GM21737 (cell line): ENCODE measurements around the gene KCNN3.

Experiments
- ATAC-seq: cut with Tn5 transposase; IDR thresholded peaks from one replicate; pipeline ENCODE4 v1.9.1; 2021; ENCODE audit warnings: mild to moderate bottlenecking, moderate library complexity; ENCODE audit not compliant: unreplicated experiment

The KCNN3 gene

GRCh38 chr1:154843636-154844296, 26.3 kb downstream of the KCNN3 start:
- peak; percentile 40 for ATAC-seq

GRCh38 chr1:154842635-154843034, 27.4 kb downstream of the KCNN3 start:
- ATAC-seq = no peak

- no peak for ATAC-seq
Observed at GRCh38 chr1:154841384-154841783, 28.7 kb downstream of the KCNN3 start.

- ATAC-seq = no peak
Observed at GRCh38 chr1:154840269-154841176, 29.6 kb downstream of the KCNN3 start.

- no peak for ATAC-seq
Observed at GRCh38 chr1:154839691-154840090, 30.4 kb downstream of the KCNN3 start.

- ATAC-seq = no peak
Observed at GRCh38 chr1:154838988-154839387, 31.1 kb downstream of the KCNN3 start.

GRCh38 chr1:154838461-154838860, 31.6 kb downstream of the KCNN3 start:
- ATAC-seq = no peak

GRCh38 chr1:154837672-154838171, 32.4 kb downstream of the KCNN3 start:
- ATAC-seq = peak; percentile 67

GRCh38 chr1:154837034-154837671, 32.9 kb downstream of the KCNN3 start:
- ATAC-seq = no peak

GRCh38 chr1:154835531-154836324, 34.4 kb downstream of the KCNN3 start:
- ATAC-seq = no peak

- ATAC-seq = no peak
Observed at GRCh38 chr1:154833841-154834240, 36.2 kb downstream of the KCNN3 start.

- no peak for ATAC-seq
Observed at GRCh38 chr1:154833209-154833608, 36.9 kb downstream of the KCNN3 start.

- ATAC-seq = no peak
Observed at GRCh38 chr1:154832384-154832783, 37.7 kb downstream of the KCNN3 start.

GRCh38 chr1:154831462-154831861, 38.6 kb downstream of the KCNN3 start:
- ATAC-seq = no peak

GRCh38 chr1:154829062-154829461, 41.0 kb downstream of the KCNN3 start:
- ATAC-seq = no peak

GRCh38 chr1:154824179-154825000, 45.7 kb downstream of the KCNN3 start:
- ATAC-seq = no peak

- ATAC-seq = no peak
Observed at GRCh38 chr1:154822717-154823116, 47.4 kb downstream of the KCNN3 start.

GRCh38 chr1:154822233-154822632, 47.8 kb downstream of the KCNN3 start:
- no peak for ATAC-seq

- ATAC-seq = no peak
Observed at GRCh38 chr1:154821083-154821482, 49.0 kb downstream of the KCNN3 start.

- no peak for ATAC-seq
Observed at GRCh38 chr1:154820646-154821045, 49.4 kb downstream of the KCNN3 start.
